ENCODE data around the gene ACTR3C.
"Not testable (repeated sequence)": the region's sequence is repeated elsewhere in the genome, so short reads cannot be mapped to it uniquely, and the experiment has no call there.

DNA sequence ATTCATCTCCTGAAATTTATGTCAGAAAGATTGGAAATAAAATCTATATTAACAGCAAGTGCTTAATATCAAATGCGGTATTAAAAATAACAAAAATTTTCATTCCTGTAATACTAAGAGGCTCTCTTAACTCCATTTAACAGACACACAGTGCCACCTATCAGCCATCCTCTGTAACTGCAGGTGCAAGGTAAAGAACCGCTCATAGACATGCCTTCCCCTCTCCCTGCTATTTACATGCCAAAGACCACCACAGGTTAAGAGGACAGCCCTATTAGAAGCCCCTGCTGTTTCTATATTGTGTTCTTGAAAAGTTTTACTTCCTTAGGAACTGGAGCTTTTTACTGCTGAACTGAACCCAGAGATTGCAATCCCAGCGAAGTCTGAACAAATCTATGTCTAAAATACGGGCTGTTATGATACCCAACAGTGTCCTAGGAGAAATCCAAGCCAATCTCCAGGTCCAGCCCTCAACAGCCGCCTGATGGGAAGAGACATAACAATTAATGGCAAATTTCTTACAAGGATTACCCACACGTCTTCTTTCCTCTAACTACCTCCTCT is 47.1 kb downstream of the ACTR3C start:
- TF ChIP-seq POLR2A (IDR thresholded peaks at IDR 0.05), result not testable (repeated sequence)
- TF ChIP-seq, protein P1, sequence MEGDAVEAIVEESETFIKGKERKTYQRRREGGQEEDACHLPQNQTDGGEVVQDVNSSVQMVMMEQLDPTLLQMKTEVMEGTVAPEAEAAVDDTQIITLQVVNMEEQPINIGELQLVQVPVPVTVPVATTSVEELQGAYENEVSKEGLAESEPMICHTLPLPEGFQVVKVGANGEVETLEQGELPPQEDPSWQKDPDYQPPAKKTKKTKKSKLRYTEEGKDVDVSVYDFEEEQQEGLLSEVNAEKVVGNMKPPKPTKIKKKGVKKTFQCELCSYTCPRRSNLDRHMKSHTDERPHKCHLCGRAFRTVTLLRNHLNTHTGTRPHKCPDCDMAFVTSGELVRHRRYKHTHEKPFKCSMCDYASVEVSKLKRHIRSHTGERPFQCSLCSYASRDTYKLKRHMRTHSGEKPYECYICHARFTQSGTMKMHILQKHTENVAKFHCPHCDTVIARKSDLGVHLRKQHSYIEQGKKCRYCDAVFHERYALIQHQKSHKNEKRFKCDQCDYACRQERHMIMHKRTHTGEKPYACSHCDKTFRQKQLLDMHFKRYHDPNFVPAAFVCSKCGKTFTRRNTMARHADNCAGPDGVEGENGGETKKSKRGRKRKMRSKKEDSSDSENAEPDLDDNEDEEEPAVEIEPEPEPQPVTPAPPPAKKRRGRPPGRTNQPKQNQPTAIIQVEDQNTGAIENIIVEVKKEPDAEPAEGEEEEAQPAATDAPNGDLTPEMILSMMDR (IDR thresholded peaks at IDR 0.05), result peak; percentile 51 to 80 (median 75)

Measured in testis (tissue), 2 donors.